GM10248 (cell line): Measurements from ENCODE around the gene THRSP.

ENCODE experiments used
- CTCF ChIA-PET: fragments of 300-600 bp; sonication (Branson Sonifier 250); formaldehyde crosslinking; extraction: SDS; loops from one replicate; lab custom pipeline; 2021; ENCODE audit warnings: antibody characterized with exemption; lab: Yijun Ruan, JAX
- POLR2A ChIA-PET: fragments of 350-650 bp; sonication (Branson Sonifier 250); formaldehyde crosslinking; extraction: SDS; loops from one replicate; lab custom pipeline; 2020; ENCODE audit warnings: antibody characterized with exemption; lab: Yijun Ruan, JAX
- DNase-seq: peaks from one replicate; pipeline ENCODE4 v3.0.0; 2012; ENCODE audit errors: extremely low spot score
- CTCF ChIP-seq: IDR thresholded peaks from 2 replicates; pipeline ENCODE4 v1.5.1; 2012; ENCODE audit warnings: mild to moderate bottlenecking, low read depth; ENCODE audit errors: extremely low read depth, missing control alignments, control extremely low read depth

THRSP gene

DNA sequence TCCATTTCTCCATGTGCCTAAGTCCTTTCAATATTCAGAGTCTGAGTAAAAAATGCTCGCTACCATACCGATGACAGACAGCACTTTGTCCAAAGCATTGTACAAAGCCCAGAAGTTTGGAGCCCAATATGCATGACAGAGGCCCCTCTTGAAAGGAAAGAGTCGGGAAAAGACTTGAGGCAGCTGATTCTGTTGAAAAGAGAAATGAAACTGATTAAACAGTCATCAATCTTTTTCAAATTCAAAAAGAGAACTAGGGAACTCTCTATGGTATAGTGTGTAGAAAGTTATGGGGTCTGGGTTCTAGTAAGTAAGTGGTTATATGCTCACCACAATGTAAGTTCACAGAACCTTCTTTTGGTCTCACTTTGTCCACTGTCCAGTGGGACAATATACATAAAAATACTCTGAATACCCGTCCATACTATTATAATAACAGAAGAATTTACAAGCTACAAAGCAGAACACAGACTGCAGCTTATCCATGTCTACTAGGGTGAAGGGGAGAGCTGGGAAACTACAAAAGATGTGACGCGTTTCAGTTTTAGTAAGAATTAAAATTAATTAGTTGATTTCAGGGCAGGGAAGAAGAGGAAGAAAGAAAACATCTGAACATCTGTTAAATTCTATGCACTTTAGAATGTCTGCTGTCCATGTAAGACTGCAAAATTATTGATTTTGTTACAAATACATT, 49.1 kb downstream of the THRSP start:
- POLR2A ChIA-PET, result no interaction called here
- TF ChIP-seq CTCF, result no peak
- CTCF ChIA-PET, result interaction anchor here (1.3 kb wide), 1 partner anchor 11 kb away, joined by 3 read pairs; no protein-coding TSS in a partner anchor
- peak; percentile 31 for DNase-seq
